K562 (cell line): ENCODE measurements around the gene DAB2. TPM values are rescaled to one million over a fixed set of nuclear protein-coding genes. Genes with fewer than 3 reads are reported as not detected.
A peak's percentile ranks its signal among the peaks of the same experiment; 100 is the strongest.

ENCODE experiments used
- ADNP ChIP-seq: fragments of 200-800 bp; sonication (Bioruptor generic); IDR thresholded peaks from 2 replicates; pipeline ENCODE4 v1.6.1; 2016; ENCODE audit warnings: missing genetic modification characterization, missing compliant biosample characterization
- ATF1 ChIP-seq, 2 experiments: fragments of 450-650 bp in 1 of 2; IDR thresholded peaks; 2 replicates each; pipeline ENCODE4 v1.6.1; 2016; ENCODE audit warnings: missing compliant biosample characterization in 1 of 2, missing genetic modification characterization in 1 of 2
- BCLAF1 ChIP-seq, 2 experiments: fragments of 450-650 bp in 1 of 2; IDR thresholded peaks; 2 replicates each; pipeline ENCODE4 v1.6.1; 2011 to 2017; ENCODE audit warnings: low read depth in 2 of 2, antibody characterized with exemption in 1 of 2, borderline replicate concordance in 1 of 2, low read length in 1 of 2, mild to moderate bottlenecking in 1 of 2, mixed read lengths in 1 of 2; ENCODE audit not compliant: control insufficient read depth in 1 of 2
- CBFB ChIP-seq: sonication (generic); formaldehyde crosslinking; IDR thresholded peaks from 2 replicates; pipeline ENCODE4 v1.4.0; 2020; ENCODE audit warnings: mild to moderate bottlenecking, missing genetic modification reagents
- ESRRB ChIP-seq: fragments of 250-450 bp; sonication (Bioruptor Pico); IDR thresholded peaks from 2 replicates; pipeline ENCODE4 v1.5.0; 2020; ENCODE audit warnings: mild to moderate bottlenecking, moderate library complexity, borderline replicate concordance
- ETV1 ChIP-seq: fragments of 450-650 bp; conservative IDR thresholded peaks from 2 replicates; pipeline ENCODE4 v1.6.1; 2016; ENCODE audit warnings: missing genetic modification characterization, control low read depth, low read depth, missing compliant biosample characterization
- FOXA3 ChIP-seq, 2 experiments: fragments of 450-650 bp in 1 of 2; sonication (generic) in 1 of 2; formaldehyde crosslinking; IDR thresholded peaks in 1 of 2; conservative IDR thresholded peaks in 1 of 2; 2 replicates each; pipeline versions ENCODE4 v1.4.0 to v1.8.0; 2020 to 2022; ENCODE audit warnings: mild to moderate bottlenecking in 2 of 2, missing genetic modification reagents in 1 of 2
- GABPA ChIP-seq: fragments of 200-800 bp; sonication (Bioruptor generic); conservative IDR thresholded peaks from 2 replicates; pipeline ENCODE4 v1.6.1; 2016; ENCODE audit warnings: low read depth, missing genetic modification characterization, missing compliant biosample characterization
- KAT8 ChIP-seq: fragments of 450-650 bp; IDR thresholded peaks from 2 replicates; pipeline ENCODE4 v1.6.1; 2016; ENCODE audit warnings: low read depth, mild to moderate bottlenecking
- KLF16 ChIP-seq: IDR thresholded peaks from 2 replicates; pipeline ENCODE4 v1.6.1; 2016; ENCODE audit warnings: antibody characterized with exemption
- MECOM ChIP-seq: fragments of 250-450 bp; sonication (Bioruptor Pico); IDR thresholded peaks from 2 replicates; pipeline ENCODE4 v1.8.0; 2022; ENCODE audit warnings: inconsistent platforms
- NCOA2 ChIP-seq, 2 experiments: fragments of 450-650 bp; IDR thresholded peaks; 2 replicates each; pipeline ENCODE4 v1.6.1; 2018; ENCODE audit warnings: mild to moderate bottlenecking in 2 of 2, moderate library complexity in 1 of 2; ENCODE audit not compliant: partially characterized antibody in 2 of 2
- NFRKB ChIP-seq: fragments of 450-650 bp; IDR thresholded peaks from 2 replicates; pipeline ENCODE4 v1.6.1; 2016; ENCODE audit warnings: low read depth
- POLR2B ChIP-seq: fragments of 450-650 bp; IDR thresholded peaks from 2 replicates; pipeline ENCODE4 v1.6.1; 2018; ENCODE audit warnings: low read depth; ENCODE audit not compliant: partially characterized antibody
- PTBP1 ChIP-seq: fragments of 200-400 bp; formaldehyde crosslinking; IDR thresholded peaks from 2 replicates; pipeline ENCODE4 v1.6.1; 2017; ENCODE audit warnings: low read depth, low read length
- RBM17 ChIP-seq: fragments of 200-400 bp; formaldehyde crosslinking; IDR thresholded peaks from 2 replicates; pipeline ENCODE4 v1.6.1; 2017; ENCODE audit warnings: low read depth, mild to moderate bottlenecking, low read length, borderline replicate concordance
- STAT5B ChIP-seq: fragments of 250-450 bp; sonication (Bioruptor Pico); IDR thresholded peaks from 2 replicates; pipeline ENCODE4 v1.8.0; 2021; ENCODE audit warnings: mild to moderate bottlenecking, inconsistent platforms
- TCF3 ChIP-seq: sonication (generic); formaldehyde crosslinking; IDR thresholded peaks from 2 replicates; pipeline ENCODE4 v1.4.0; 2020; ENCODE audit warnings: mild to moderate bottlenecking, missing genetic modification reagents
- TSC22D4 ChIP-seq: fragments of 450-650 bp; IDR thresholded peaks from 2 replicates; pipeline ENCODE4 v1.6.1; 2016; ENCODE audit warnings: missing genetic modification characterization, missing biosample characterization, control low read depth
- XRCC3 ChIP-seq: fragments of 450-650 bp; IDR thresholded peaks from 2 replicates; pipeline ENCODE4 v1.6.1; 2017; ENCODE audit warnings: mild to moderate bottlenecking, moderate library complexity
- ZC3H11A ChIP-seq: IDR thresholded peaks from 2 replicates; pipeline ENCODE4 v1.6.1; 2012; ENCODE audit warnings: low read depth, low read length, improper control_type of control experiment
- ZNF445 ChIP-seq: fragments of 250-450 bp; sonication (Bioruptor Pico); IDR thresholded peaks from 2 replicates; pipeline ENCODE4 v1.4.0; 2020; ENCODE audit warnings: low read depth, mild to moderate bottlenecking, moderate library complexity
- ZNF644 ChIP-seq: fragments of 200-800 bp; sonication (Bioruptor generic); IDR thresholded peaks from 2 replicates; pipeline ENCODE4 v1.6.1; 2016; ENCODE audit warnings: low read depth, missing genetic modification characterization, missing compliant biosample characterization
- ZSCAN32 ChIP-seq: fragments of 450-650 bp; formaldehyde crosslinking; IDR thresholded peaks from 2 replicates; pipeline ENCODE4 v1.4.0; 2020; ENCODE audit warnings: mild to moderate bottlenecking, moderate library complexity
- polyA plus RNA-seq, 8 experiments: library from polyadenylated mRNA; depleted of rRNA in 4 of 8; stranded (reverse) in 5 of 8; unstranded in 3 of 8; fragments of >200 nt; fragmentation: Nextera tagmentation in 2 of 8; fragmentation: Illumina TruSeq in 1 of 8; extraction: Ambion mirVana in 2 of 8; extraction: Trizol in 1 of 8; gene quantifications; 2 replicates each; pipeline versions ENCODE4 v1.2.1 to v1.2.3, GENCODE V29; 2011 to 2014; ENCODE audit warnings: inconsistent platforms in 1 of 8, missing spikeins in 1 of 8
- total RNA-seq, 7 experiments: library from RNA; depleted of rRNA in 6 of 7; stranded (reverse); fragments of >200 nt in 6 of 7; fragmentation: Illumina TruSeq in 2 of 7; extraction: Trizol in 2 of 7; gene quantifications; 2 replicates each; pipeline versions ENCODE4 v1.2.1 to v1.2.3, GENCODE V29; 2011 to 2021; ENCODE audit warnings: low replicate concordance in 1 of 7
- TF ChIP-seq, protein P1 (sequence below): IDR thresholded peaks from 2 replicates; pipeline ENCODE4 v1.6.1; 2016; ENCODE audit warnings: missing genetic modification characterization, missing compliant biosample characterization

DAB2 gene
- total and polyA plus RNA-seq, 9 of the 15 experiments (the other 6 are each of a cell fraction or from before 2014, with no cell fraction given): 6.6 to 29.9 (median 24.1) TPM

DNA sequence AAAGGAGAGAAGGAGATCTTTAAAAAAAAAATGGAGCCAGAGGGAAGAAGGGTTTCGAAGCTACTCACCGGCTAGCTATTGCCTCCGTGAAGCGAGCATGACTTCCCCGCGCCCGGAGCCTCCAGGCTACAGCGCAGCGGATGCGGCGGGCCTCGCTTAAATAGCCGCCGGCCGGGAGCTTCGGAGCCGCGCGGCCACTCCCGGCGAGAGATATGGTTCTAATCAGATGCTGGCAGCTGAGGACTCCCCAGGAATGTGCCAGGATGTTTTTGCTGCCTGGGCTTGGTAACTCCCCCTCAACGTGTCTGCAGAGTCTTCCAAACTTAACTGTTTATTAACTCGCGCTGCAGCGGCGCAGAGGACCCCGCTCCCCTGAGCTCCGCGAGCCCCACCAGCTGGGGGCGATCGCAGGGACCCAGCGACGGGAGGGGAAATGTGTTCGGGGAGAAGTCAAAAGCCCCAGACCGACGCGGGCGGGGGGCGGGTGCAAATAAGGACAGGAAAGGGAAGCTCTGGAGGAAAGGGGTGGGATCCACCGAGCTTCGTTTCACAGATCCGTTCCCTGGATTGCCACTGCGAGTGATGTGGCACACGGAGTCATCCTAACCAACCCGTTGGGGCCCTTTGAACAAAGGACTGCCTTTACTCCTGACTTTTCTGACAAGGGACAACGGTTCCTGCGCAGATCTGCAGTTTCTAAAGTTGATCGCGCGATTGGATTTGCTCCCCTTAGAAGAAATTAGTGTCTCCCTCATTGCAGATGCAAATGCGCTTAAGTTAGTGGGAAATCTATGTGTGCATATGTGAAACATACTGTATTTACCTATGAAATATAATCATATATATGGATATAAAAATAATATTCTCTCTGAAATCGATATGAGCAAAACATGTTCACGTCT, at the start of gene DAB2 (continued):
- TF ChIP-seq POLR2B: peak; percentile 90
- no peak for TF ChIP-seq ADNP (tag)
- no peak for TF ChIP-seq RBM17
- TF ChIP-seq ZC3H11A: peak; percentile 44; the same call in 1 of the 2 replicates
- TF ChIP-seq BCLAF1 (IDR thresholded peaks at IDR 0.05; ENCODE audit: borderline replicate concordance in 1 of 2, control insufficient read depth in 1 of 2, low read depth in 2 of 2, low read length in 1 of 2): no peak
- no peak for TF ChIP-seq FOXA3 (CRISPR knock-in tag; conservative IDR thresholded peaks at IDR 0.05 in 1 of 2, IDR thresholded peaks at IDR 0.05 in 1 of 2)
- TF ChIP-seq ZNF445 (CRISPR knock-in tag): no peak
- no peak for TF ChIP-seq TSC22D4 (tag)
- TF ChIP-seq, protein P1, sequence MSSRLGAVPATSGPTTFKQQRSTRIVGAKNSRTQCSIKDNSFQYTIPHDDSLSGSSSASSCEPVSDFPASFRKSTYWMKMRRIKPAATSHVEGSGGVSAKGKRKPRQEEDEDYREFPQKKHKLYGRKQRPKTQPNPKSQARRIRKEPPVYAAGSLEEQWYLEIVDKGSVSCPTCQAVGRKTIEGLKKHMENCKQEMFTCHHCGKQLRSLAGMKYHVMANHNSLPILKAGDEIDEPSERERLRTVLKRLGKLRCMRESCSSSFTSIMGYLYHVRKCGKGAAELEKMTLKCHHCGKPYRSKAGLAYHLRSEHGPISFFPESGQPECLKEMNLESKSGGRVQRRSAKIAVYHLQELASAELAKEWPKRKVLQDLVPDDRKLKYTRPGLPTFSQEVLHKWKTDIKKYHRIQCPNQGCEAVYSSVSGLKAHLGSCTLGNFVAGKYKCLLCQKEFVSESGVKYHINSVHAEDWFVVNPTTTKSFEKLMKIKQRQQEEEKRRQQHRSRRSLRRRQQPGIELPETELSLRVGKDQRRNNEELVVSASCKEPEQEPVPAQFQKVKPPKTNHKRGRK: no peak
- TF ChIP-seq TCF3 (CRISPR knock-in tag): peak; percentile 54
- no peak for TF ChIP-seq STAT5B (CRISPR knock-in tag)
- TF ChIP-seq MECOM (CRISPR knock-in tag): no peak
- TF ChIP-seq GABPA (tag): peak; percentile 80
- no peak for TF ChIP-seq CBFB
- TF ChIP-seq ATF1 (CRISPR knock-in tag; IDR thresholded peaks at IDR 0.05): no peak
- peak; percentile 88 for TF ChIP-seq ATF1 (tag; IDR thresholded peaks at IDR 0.05)
- TF ChIP-seq ZSCAN32 (CRISPR knock-in tag): no peak
- no peak for TF ChIP-seq NCOA2 (IDR thresholded peaks at IDR 0.05; ENCODE audit: partially characterized antibody in 2 of 2)
- TF ChIP-seq ZNF644 (tag): no peak
- TF ChIP-seq ETV1 (tag): peak; percentile 90
- TF ChIP-seq ESRRB (CRISPR knock-in tag): no peak
- peak; percentile 81 for TF ChIP-seq KLF16
- no peak for TF ChIP-seq PTBP1
- TF ChIP-seq XRCC3: no peak
- no peak for TF ChIP-seq KAT8
- TF ChIP-seq NFRKB: peak; percentile 48; the same call in 1 of the 2 replicates
